DND-41 (cell line): Measurements from ENCODE around the gene PHACTR3.

Experiments used
- ATAC-seq: fragments of 200-7000 bp; cut with Tn5 transposase; 3 replicates; pipeline ENCODE4 v1.9.1; 2021; ENCODE audit warnings: low read depth; ENCODE audit not compliant: insufficient read depth
- DNase-seq: peaks from one replicate; pipeline ENCODE4 v3.0.0-alpha.2; 2020
- H2AFZ ChIP-seq: 2 replicates; pipeline ENCODE4 v1.6.0; 2012; ENCODE audit warnings: low read depth, low read length
- H3K27ac ChIP-seq: 2 replicates; pipeline ENCODE4 v1.5.1; 2012; ENCODE audit warnings: low read length, inconsistent platforms
- H3K27me3 ChIP-seq: fragments of 200-600 bp; sonication (generic); 2 replicates; pipeline ENCODE4 v1.6.0; 2012; ENCODE audit warnings: low read length, mild to moderate bottlenecking, inconsistent platforms; ENCODE audit not compliant: insufficient read depth, poor library complexity
- H3K36me3 ChIP-seq: 2 replicates; pipeline ENCODE4 v1.5.1; 2012; ENCODE audit warnings: low read length, inconsistent platforms; ENCODE audit not compliant: insufficient read depth
- H3K4me1 ChIP-seq: 2 replicates; pipeline ENCODE4 v1.5.1; 2012; ENCODE audit warnings: mild to moderate bottlenecking, low read length; ENCODE audit not compliant: insufficient read depth
- H3K4me2 ChIP-seq: 2 replicates; pipeline ENCODE4 v1.6.0; 2012; ENCODE audit warnings: mild to moderate bottlenecking, moderate library complexity, low read length, inconsistent platforms; ENCODE audit not compliant: insufficient read depth
- H3K4me3 ChIP-seq, 2 experiments: fragments of 200-600 bp in 1 of 2; shearing (Covaris generic) in 1 of 2; 2 replicates each; pipeline ENCODE4 v1.5.1; 2012 to 2016; ENCODE audit warnings: inconsistent platforms in 2 of 2, low read length in 2 of 2, mild to moderate bottlenecking in 2 of 2, low read depth in 1 of 2, moderate library complexity in 1 of 2
- H3K79me2 ChIP-seq: 2 replicates; pipeline ENCODE4 v1.6.0; 2012; ENCODE audit warnings: low read length, inconsistent platforms; ENCODE audit not compliant: insufficient read depth
- H3K9ac ChIP-seq: 2 replicates; pipeline ENCODE4 v1.6.0; 2012; ENCODE audit warnings: low read depth, mild to moderate bottlenecking, inconsistent platforms, low read length, moderate library complexity
- H3K9me3 ChIP-seq: 2 replicates; pipeline ENCODE4 v1.5.1; 2012; ENCODE audit warnings: low read length, moderate library complexity, mild to moderate bottlenecking, inconsistent platforms; ENCODE audit not compliant: insufficient read depth, severe bottlenecking
- H4K20me1 ChIP-seq: 2 replicates; pipeline ENCODE4 v1.6.0; 2012; ENCODE audit warnings: low read length; ENCODE audit not compliant: insufficient read depth
- CTCF ChIP-seq: IDR thresholded peaks from 2 replicates; pipeline ENCODE4 v1.5.1; 2012; ENCODE audit warnings: borderline replicate concordance, low read length, moderate library complexity, mild to moderate bottlenecking; ENCODE audit not compliant: poor library complexity, severe bottlenecking; ENCODE audit errors: extremely low read depth
- EZH2 ChIP-seq: IDR thresholded peaks from 3 replicates; pipeline ENCODE4 v1.6.1; 2012; ENCODE audit warnings: borderline replicate concordance, low read depth, mild to moderate bottlenecking, moderate library complexity, low read length, inconsistent platforms; ENCODE audit not compliant: severe bottlenecking

PHACTR3 gene

GRCh38 chr20:59646487-59646886 is 42.1 kb downstream of the PHACTR3 start:
- no peaks in the 10 kb centered on the region for H4K20me1 ChIP-seq
- H2AFZ ChIP-seq: no peak overlapping the region
- ATAC-seq: no peak
- TF ChIP-seq EZH2: no peak
- TF ChIP-seq CTCF: no peak
- DNase-seq: no peak
- H3K4me2 ChIP-seq: no peak overlapping the region
- H3K9ac ChIP-seq: no peak overlapping the region
- H3K27ac ChIP-seq: no peak overlapping the region
- H3K36me3 ChIP-seq: no peaks in the 10 kb centered on the region
- H3K4me1 ChIP-seq: no peaks in the 10 kb centered on the region
- H3K4me3 ChIP-seq: no peak overlapping the region
- peaks cover 4% of the 10 kb centered on the region for H3K9me3 ChIP-seq
- H3K79me2 ChIP-seq: no peaks in the 10 kb centered on the region
- H3K27me3 ChIP-seq: peaks cover 9% of the 10 kb centered on the region

- Histone ChIP-seq H3K9ac (no peak overlapping the region), H4K20me1 (no peaks in the 10 kb centered on the region), H3K4me1 (no peaks in the 10 kb centered on the region), H3K36me3 (no peaks in the 10 kb centered on the region), H3K9me3 (peaks cover 4% of the 10 kb centered on the region), H3K27me3 (peaks cover 9% of the 10 kb centered on the region), H3K4me2 (no peak overlapping the region), H3K27ac (no peak overlapping the region), H3K79me2 (no peaks in the 10 kb centered on the region), H3K4me3 (no peak overlapping the region), H2AFZ (no peak overlapping the region)
- TF ChIP-seq CTCF (no peak), EZH2 (no peak)
- DNase-seq (no peak), ATAC-seq (no peak)
Observed at GRCh38 chr20:59647271-59647670, 42.9 kb downstream of the PHACTR3 start.

- H4K20me1 ChIP-seq: no peaks in the 10 kb centered on the region
- TF ChIP-seq CTCF (no peak), EZH2 (no peak)
- DNase-seq: no peak
- no peaks in the 10 kb centered on the region for H3K4me1 ChIP-seq
- peaks cover 8% of the 10 kb centered on the region for H3K27me3 ChIP-seq
- no peak overlapping the region for H3K9ac ChIP-seq
- no peaks in the 10 kb centered on the region for H3K79me2 ChIP-seq
- no peak overlapping the region for H2AFZ ChIP-seq
- H3K9me3 ChIP-seq: peaks cover 4% of the 10 kb centered on the region
- H3K4me3 ChIP-seq: no peak overlapping the region
- no peak overlapping the region for H3K27ac ChIP-seq
- H3K36me3 ChIP-seq: no peaks in the 10 kb centered on the region
- no peak overlapping the region for H3K4me2 ChIP-seq
- ATAC-seq: no peak
Observed at GRCh38 chr20:59648466-59649070, 44.2 kb downstream of the PHACTR3 start.

- no peak for DNase-seq
- H3K9ac ChIP-seq: no peak overlapping the region
- H2AFZ ChIP-seq: no peak overlapping the region
- no peaks in the 10 kb centered on the region for H3K36me3 ChIP-seq
- H3K4me3 ChIP-seq: no peak overlapping the region
- no peak for ATAC-seq
- H3K4me1 ChIP-seq: no peaks in the 10 kb centered on the region
- H3K4me2 ChIP-seq: no peak overlapping the region
- no peaks in the 10 kb centered on the region for H3K79me2 ChIP-seq
- no peaks in the 10 kb centered on the region for H4K20me1 ChIP-seq
- no peak for TF ChIP-seq EZH2
- peaks cover 12% of the 10 kb centered on the region for H3K27me3 ChIP-seq
- H3K9me3 ChIP-seq: peaks cover 4% of the 10 kb centered on the region
- no peak overlapping the region for H3K27ac ChIP-seq
Observed at GRCh38 chr20:59650418-59650817, 46.1 kb downstream of the PHACTR3 start.
